Liver (tissue), 9 donors: ENCODE data around the gene AMOTL1. TPM values are rescaled to one million over a fixed set of nuclear protein-coding genes. Genes with fewer than 3 reads are reported as not detected.

Experiments used
- DNase-seq: peaks from one replicate; pipeline ENCODE4 v3.0.0-alpha.2; 2017; ENCODE audit warnings: low spot score
- H3K27ac ChIP-seq, 2 donors: one replicate each; pipeline ENCODE4 v1.7.0; 2013; ENCODE audit warnings: inconsistent platforms in 2 of 2, low read length in 2 of 2, control low read depth in 1 of 2, low read depth in 1 of 2, mild to moderate bottlenecking in 1 of 2
- H3K27me3 ChIP-seq, 4 donors: one replicate each; pipeline versions ENCODE4 v1.6.1 to v1.7.0; 2013; ENCODE audit warnings: low read length in 3 of 4, inconsistent platforms in 1 of 4, mild to moderate bottlenecking in 1 of 4, moderate library complexity in 1 of 4; ENCODE audit not compliant: control insufficient read depth in 4 of 4, insufficient read depth in 4 of 4
- H3K36me3 ChIP-seq, 4 donors: one replicate each; pipeline versions ENCODE4 v1.6.1 to v1.7.0; 2013; ENCODE audit warnings: low read length in 3 of 4, mild to moderate bottlenecking in 3 of 4, low read depth in 1 of 4, moderate library complexity in 1 of 4; ENCODE audit not compliant: control insufficient read depth in 4 of 4, insufficient read depth in 3 of 4
- H3K4me1 ChIP-seq, 4 donors: one replicate each; pipeline versions ENCODE4 v1.6.1 to v1.7.0; 2013; ENCODE audit warnings: low read length in 3 of 4, mild to moderate bottlenecking in 3 of 4, moderate library complexity in 1 of 4; ENCODE audit not compliant: control insufficient read depth in 4 of 4, insufficient read depth in 4 of 4
- H3K4me3 ChIP-seq, 3 donors: one replicate each; pipeline versions ENCODE4 v1.6.1 to v1.7.0; 2013; ENCODE audit warnings: low read length in 3 of 3, control low read depth in 1 of 3, low read depth in 1 of 3, mild to moderate bottlenecking in 1 of 3
- H3K9ac ChIP-seq, 2 donors: one replicate each; pipeline ENCODE4 v1.7.0; 2013; ENCODE audit warnings: low read length in 2 of 2, mild to moderate bottlenecking in 2 of 2, moderate library complexity in 2 of 2, control low read depth in 1 of 2, low read depth in 1 of 2
- H3K9me3 ChIP-seq, 4 donors: one replicate each; pipeline versions ENCODE4 v1.6.1 to v1.7.0; 2013; ENCODE audit warnings: low read length in 3 of 4; ENCODE audit not compliant: control insufficient read depth in 4 of 4
- EGR1 ChIP-seq, 2 donors: IDR thresholded peaks; 2 replicates each; pipeline ENCODE4 v1.6.1; 2016 to 2018; ENCODE audit warnings: antibody characterized with exemption in 2 of 2, low read depth in 2 of 2
- FOXA1 ChIP-seq: IDR thresholded peaks from 2 replicates; pipeline ENCODE4 v1.6.1; 2016; ENCODE audit warnings: antibody characterized with exemption
- FOXA2 ChIP-seq: IDR thresholded peaks from 2 replicates; pipeline ENCODE4 v1.6.1; 2016; ENCODE audit warnings: antibody characterized with exemption
- GABPA ChIP-seq, 2 donors: IDR thresholded peaks in 1 of 2; conservative IDR thresholded peaks in 1 of 2; 2 replicates each; pipeline ENCODE4 v1.6.1; 2016; ENCODE audit warnings: antibody characterized with exemption in 2 of 2, mild to moderate bottlenecking in 1 of 2, moderate library complexity in 1 of 2
- HNF4A ChIP-seq, 2 donors: conservative IDR thresholded peaks; 2 replicates each; pipeline ENCODE4 v1.6.1; 2016; ENCODE audit warnings: antibody characterized with exemption in 2 of 2, mild to moderate bottlenecking in 2 of 2
- HNF4G ChIP-seq: IDR thresholded peaks from 2 replicates; pipeline ENCODE4 v1.6.1; 2016; ENCODE audit warnings: antibody characterized with exemption
- JUND ChIP-seq, 2 donors: IDR thresholded peaks; 2 replicates each; pipeline ENCODE4 v1.6.1; 2016; ENCODE audit warnings: antibody characterized with exemption in 2 of 2
- NR2F2 ChIP-seq: IDR thresholded peaks from 2 replicates; pipeline ENCODE4 v1.6.1; 2016; ENCODE audit warnings: antibody characterized with exemption
- RAD21 ChIP-seq, 2 donors: IDR thresholded peaks; 2 replicates each; pipeline ENCODE4 v1.6.1; 2016; ENCODE audit warnings: antibody characterized with exemption in 2 of 2, mild to moderate bottlenecking in 2 of 2
- RXRA ChIP-seq, 2 donors: IDR thresholded peaks; 2 replicates each; pipeline ENCODE4 v1.6.1; 2017 to 2018; ENCODE audit warnings: antibody characterized with exemption in 2 of 2, mild to moderate bottlenecking in 1 of 2
- SP1 ChIP-seq: IDR thresholded peaks from 2 replicates; pipeline ENCODE4 v1.6.1; 2018; ENCODE audit warnings: antibody characterized with exemption, mild to moderate bottlenecking
- TAF1 ChIP-seq: conservative IDR thresholded peaks from 2 replicates; pipeline ENCODE4 v1.6.1; 2016; ENCODE audit warnings: antibody characterized with exemption, mild to moderate bottlenecking
- YY1 ChIP-seq: IDR thresholded peaks from 2 replicates; pipeline ENCODE4 v1.6.1; 2016; ENCODE audit warnings: antibody characterized with exemption, mild to moderate bottlenecking
- WGBS: extraction: QIAGEN DNeasy Blood & Tissue Kit; methylation state at CpG from one replicate; pipeline ENCODE4 v1.1.7; 2013; 5-methylcytosine and 5-hydroxymethylcytosine counted together
- polyA plus RNA-seq, 2 donors: library from polyadenylated mRNA; stranded (reverse) in 1 of 2; unstranded in 1 of 2; fragments of 200-250 nt in 1 of 2; fragments of >200 nt in 1 of 2; fragmentation: Nextera tagmentation in 1 of 2; extraction: Ambion mirVana in 1 of 2; gene quantifications; one replicate each; pipeline versions ENCODE4 v1.2.1 to v1.2.3, GENCODE V29; 2013 to 2015
- total RNA-seq, 2 donors: library from RNA; depleted of rRNA; stranded (reverse); fragments of >200 nt; gene quantifications; one replicate each; pipeline ENCODE4 v1.2.3, GENCODE V29; 2014
- TF ChIP-seq, protein P1 (sequence below): IDR thresholded peaks from 2 replicates; pipeline ENCODE4 v1.6.1; 2016; ENCODE audit warnings: antibody characterized with exemption
- TF ChIP-seq, protein P2 (sequence below): IDR thresholded peaks from 2 replicates; pipeline ENCODE4 v1.6.1; 2016; ENCODE audit warnings: antibody characterized with exemption, mild to moderate bottlenecking
- TF ChIP-seq, protein P3 (sequence below): fragments of 150-350 bp; IDR thresholded peaks from 2 replicates; pipeline ENCODE4 v1.5.1; 2017; ENCODE audit warnings: improper control_type of control experiment, low read depth, low read length; ENCODE audit not compliant: missing input control
- TF ChIP-seq, protein P4 (sequence below): IDR thresholded peaks from 2 replicates; pipeline ENCODE4 v1.6.1; 2016; ENCODE audit warnings: antibody characterized with exemption
- TF ChIP-seq, protein P5 (sequence below): IDR thresholded peaks from 2 replicates; pipeline ENCODE4 v1.6.1; 2016; ENCODE audit warnings: antibody characterized with exemption
- donor health status: healthy.
- donor health status: healthy.
- donor health status: healthy.
- donor health status: healthy.
- donor health status: healthy.

The AMOTL1 gene
- total and polyA plus RNA-seq, 4 donors, result 2.2 to 29.5 (median 7.2) TPM

DNA sequence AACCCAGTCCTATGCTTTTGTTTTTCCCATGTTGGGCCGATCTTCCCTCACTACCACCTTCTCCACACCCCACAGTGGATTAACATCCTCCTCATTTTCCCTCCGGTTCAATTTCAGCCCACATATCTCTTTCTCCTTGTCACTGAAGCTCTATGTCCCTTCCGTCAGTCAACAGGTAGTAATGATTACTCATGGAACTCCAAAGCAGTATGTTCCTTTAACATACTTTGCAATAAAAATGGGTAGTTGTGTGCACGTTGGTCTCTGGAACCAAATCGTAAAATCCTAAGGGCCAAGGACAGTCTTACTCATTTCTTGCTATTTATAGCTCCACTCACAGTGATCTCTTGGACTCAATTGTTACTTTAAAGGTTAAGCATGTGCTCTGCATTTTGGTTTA, 20.2 kb downstream of the AMOTL1 start:
- TF ChIP-seq JUND (IDR thresholded peaks at IDR 0.05) (no peak), EGR1 (IDR thresholded peaks at IDR 0.05; ENCODE audit: low read depth in 2 of 2) (no peak), HNF4G (no peak), TAF1 (no peak), FOXA2 (no peak), NR2F2 (no peak), RXRA (IDR thresholded peaks at IDR 0.05) (no peak), GABPA (IDR thresholded peaks at IDR 0.05 in 1 of 2, conservative IDR thresholded peaks at IDR 0.05 in 1 of 2) (no peak), RAD21 (IDR thresholded peaks at IDR 0.05) (no peak), YY1 (no peak), SP1 (no peak), FOXA1 (no peak), HNF4A (conservative IDR thresholded peaks at IDR 0.05) (no peak)
- TF ChIP-seq, protein P1, sequence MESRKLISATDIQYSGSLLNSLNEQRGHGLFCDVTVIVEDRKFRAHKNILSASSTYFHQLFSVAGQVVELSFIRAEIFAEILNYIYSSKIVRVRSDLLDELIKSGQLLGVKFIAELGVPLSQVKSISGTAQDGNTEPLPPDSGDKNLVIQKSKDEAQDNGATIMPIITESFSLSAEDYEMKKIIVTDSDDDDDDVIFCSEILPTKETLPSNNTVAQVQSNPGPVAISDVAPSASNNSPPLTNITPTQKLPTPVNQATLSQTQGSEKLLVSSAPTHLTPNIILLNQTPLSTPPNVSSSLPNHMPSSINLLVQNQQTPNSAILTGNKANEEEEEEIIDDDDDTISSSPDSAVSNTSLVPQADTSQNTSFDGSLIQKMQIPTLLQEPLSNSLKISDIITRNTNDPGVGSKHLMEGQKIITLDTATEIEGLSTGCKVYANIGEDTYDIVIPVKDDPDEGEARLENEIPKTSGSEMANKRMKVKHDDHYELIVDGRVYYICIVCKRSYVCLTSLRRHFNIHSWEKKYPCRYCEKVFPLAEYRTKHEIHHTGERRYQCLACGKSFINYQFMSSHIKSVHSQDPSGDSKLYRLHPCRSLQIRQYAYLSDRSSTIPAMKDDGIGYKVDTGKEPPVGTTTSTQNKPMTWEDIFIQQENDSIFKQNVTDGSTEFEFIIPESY, result no peak
- TF ChIP-seq, protein P2, sequence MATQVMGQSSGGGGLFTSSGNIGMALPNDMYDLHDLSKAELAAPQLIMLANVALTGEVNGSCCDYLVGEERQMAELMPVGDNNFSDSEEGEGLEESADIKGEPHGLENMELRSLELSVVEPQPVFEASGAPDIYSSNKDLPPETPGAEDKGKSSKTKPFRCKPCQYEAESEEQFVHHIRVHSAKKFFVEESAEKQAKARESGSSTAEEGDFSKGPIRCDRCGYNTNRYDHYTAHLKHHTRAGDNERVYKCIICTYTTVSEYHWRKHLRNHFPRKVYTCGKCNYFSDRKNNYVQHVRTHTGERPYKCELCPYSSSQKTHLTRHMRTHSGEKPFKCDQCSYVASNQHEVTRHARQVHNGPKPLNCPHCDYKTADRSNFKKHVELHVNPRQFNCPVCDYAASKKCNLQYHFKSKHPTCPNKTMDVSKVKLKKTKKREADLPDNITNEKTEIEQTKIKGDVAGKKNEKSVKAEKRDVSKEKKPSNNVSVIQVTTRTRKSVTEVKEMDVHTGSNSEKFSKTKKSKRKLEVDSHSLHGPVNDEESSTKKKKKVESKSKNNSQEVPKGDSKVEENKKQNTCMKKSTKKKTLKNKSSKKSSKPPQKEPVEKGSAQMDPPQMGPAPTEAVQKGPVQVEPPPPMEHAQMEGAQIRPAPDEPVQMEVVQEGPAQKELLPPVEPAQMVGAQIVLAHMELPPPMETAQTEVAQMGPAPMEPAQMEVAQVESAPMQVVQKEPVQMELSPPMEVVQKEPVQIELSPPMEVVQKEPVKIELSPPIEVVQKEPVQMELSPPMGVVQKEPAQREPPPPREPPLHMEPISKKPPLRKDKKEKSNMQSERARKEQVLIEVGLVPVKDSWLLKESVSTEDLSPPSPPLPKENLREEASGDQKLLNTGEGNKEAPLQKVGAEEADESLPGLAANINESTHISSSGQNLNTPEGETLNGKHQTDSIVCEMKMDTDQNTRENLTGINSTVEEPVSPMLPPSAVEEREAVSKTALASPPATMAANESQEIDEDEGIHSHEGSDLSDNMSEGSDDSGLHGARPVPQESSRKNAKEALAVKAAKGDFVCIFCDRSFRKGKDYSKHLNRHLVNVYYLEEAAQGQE, result no peak
- TF ChIP-seq, protein P3, sequence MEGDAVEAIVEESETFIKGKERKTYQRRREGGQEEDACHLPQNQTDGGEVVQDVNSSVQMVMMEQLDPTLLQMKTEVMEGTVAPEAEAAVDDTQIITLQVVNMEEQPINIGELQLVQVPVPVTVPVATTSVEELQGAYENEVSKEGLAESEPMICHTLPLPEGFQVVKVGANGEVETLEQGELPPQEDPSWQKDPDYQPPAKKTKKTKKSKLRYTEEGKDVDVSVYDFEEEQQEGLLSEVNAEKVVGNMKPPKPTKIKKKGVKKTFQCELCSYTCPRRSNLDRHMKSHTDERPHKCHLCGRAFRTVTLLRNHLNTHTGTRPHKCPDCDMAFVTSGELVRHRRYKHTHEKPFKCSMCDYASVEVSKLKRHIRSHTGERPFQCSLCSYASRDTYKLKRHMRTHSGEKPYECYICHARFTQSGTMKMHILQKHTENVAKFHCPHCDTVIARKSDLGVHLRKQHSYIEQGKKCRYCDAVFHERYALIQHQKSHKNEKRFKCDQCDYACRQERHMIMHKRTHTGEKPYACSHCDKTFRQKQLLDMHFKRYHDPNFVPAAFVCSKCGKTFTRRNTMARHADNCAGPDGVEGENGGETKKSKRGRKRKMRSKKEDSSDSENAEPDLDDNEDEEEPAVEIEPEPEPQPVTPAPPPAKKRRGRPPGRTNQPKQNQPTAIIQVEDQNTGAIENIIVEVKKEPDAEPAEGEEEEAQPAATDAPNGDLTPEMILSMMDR, result no peak
- TF ChIP-seq, protein P4, sequence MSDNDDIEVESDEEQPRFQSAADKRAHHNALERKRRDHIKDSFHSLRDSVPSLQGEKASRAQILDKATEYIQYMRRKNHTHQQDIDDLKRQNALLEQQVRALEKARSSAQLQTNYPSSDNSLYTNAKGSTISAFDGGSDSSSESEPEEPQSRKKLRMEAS, result no peak
- TF ChIP-seq, protein P5, sequence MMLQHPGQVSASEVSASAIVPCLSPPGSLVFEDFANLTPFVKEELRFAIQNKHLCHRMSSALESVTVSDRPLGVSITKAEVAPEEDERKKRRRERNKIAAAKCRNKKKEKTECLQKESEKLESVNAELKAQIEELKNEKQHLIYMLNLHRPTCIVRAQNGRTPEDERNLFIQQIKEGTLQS, result no peak
- WGBS, result 75% methylated on average over 5 of the region's 5 CpGs
- Histone ChIP-seq H3K36me3 (no peaks in the 10 kb centered on the region), H3K4me1 (peaks cover 1 to 21% (median 11%) of the 10 kb centered on the region in 4 donors), H3K4me3 (no peak overlapping the region), H3K9me3 (no peaks in the 10 kb centered on the region), H3K27me3 (no peaks in the 10 kb centered on the region), H3K27ac (no peak overlapping the region), H3K9ac (no peak overlapping the region)
- DNase-seq, result no peak
